HG03097 (cell line): Measurements from ENCODE around the gene SEMA4D.

ENCODE experiments used
- ATAC-seq: cut with Tn5 transposase; IDR thresholded peaks from one replicate; pipeline ENCODE4 v1.9.1; 2021; ENCODE audit not compliant: unreplicated experiment, low FRiP score

Gene SEMA4D

DNA sequence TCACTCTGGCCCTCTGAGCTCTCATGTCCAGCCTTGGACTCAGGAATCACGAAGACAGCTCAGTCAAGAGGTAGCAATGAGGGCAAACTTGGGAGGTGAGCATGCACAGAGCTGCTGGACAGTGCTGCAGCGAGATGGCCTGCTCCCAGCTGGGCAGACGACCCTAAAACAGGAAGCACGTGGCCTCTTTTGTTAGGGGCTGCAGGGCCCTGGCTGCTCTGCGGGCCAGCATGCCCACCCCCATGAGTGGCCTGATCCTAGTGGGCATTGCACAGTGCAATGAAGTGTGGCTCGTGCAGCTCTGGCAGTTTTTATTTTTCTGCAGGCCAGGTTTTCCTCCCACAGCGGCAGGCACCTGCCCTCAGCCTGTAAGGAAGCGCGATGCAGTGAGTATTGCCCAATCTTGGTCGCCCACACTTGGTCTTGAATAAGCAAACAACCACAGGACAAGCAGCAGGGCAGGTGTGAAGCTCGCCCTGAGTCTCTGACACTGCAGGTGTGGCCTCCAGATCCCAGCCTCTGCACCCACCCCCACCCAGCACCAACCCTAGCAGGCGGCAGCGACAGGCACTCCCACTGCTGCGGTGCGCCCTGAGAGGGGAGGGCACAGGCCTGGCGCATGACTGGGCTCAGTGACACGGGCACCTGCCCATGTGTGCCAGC is 60.8 kb downstream of the SEMA4D start:
- ATAC-seq = no peak

DNA sequence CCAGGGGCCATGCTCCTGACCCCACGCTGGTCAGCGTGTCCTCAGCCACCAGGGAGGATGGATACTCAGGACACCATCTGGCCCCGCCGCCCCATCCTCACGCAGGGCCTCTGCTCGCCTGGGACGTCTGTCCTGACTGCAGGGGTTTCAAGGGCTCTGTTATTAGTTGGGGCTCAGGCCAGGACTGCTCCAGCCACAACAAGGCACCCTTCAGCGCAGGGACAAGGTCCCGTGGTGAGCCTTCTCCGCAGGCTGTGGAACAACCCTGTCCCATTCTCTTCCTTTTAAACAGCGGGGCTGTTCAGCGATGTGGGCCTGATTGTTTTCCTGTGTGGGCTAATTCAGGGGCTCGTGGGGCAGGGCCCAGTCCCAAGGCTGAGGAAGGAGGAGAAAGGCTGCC is 61.6 kb downstream of the SEMA4D start:
- ATAC-seq = no peak

- no peak for ATAC-seq
Observed at GRCh38 chr9:89435071-89435823, 62.7 kb downstream of the SEMA4D start.

DNA sequence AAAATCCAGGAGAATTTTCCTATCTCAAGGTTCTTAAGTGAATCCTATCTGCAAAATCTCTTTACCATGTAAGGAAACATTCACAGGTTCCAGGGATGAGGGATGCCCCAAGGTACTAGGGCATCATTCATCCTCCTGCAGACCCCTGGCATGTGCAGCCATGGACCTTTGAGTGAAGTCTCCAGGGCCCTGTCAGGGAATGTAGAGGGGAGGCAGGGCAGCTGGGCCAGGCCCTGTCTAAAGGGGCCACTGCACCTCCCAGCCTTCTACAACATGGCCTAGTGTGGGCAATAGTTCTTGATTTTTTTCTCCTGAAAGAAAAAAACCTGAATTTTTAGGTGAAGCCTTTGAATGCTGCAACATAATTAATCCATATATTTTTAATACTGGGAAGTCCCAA is 63.3 kb downstream of the SEMA4D start:
- ATAC-seq = no peak

GRCh38 chr9:89433826-89434225 is 64.1 kb downstream of the SEMA4D start:
- no peak for ATAC-seq

- no peak for ATAC-seq
Observed at GRCh38 chr9:89432986-89433530, 64.9 kb downstream of the SEMA4D start.

DNA sequence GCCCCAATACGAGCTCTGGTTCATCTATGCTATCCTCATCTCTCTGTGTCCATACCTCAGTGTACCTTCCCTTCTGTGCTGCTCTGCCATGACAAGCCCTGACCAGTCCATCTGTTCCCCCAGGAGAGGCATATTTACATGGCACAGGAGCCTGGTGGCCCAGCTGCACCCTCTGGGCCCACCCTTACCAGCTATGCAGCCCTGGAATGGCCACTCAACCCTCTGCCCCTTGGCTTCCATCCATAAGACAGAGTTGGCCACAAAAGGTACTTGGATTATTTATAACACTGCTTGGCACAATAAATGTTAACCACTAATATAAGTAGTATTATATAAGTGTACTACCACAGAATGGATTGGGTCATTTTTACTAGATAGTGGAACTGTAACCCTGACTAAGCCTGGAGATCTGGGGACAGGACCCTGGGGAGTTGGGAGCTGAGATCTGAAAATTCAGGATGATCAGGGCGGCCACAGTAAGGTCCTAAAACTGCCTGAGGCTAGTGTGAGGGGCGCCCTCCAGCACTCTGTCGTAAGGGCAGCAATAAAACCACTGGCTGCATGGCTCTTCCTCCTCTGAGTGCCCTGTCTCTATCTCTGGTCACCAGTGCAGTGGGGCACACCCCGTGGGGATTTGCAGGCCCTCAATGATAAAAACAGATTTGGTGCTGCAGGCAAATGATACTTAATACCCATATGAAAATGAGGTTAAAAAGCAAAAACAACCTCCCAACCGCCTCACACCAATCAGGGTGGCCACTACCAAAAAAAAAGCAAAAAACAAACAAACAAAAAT is 65.8 kb downstream of the SEMA4D start:
- no peak for ATAC-seq

GRCh38 chr9:89430995-89431394 is 66.9 kb downstream of the SEMA4D start:
- no peak for ATAC-seq

GRCh38 chr9:89428901-89429890 is 68.7 kb downstream of the SEMA4D start:
- ATAC-seq = no peak

- no peak for ATAC-seq
Observed at GRCh38 chr9:89428222-89428761, 69.6 kb downstream of the SEMA4D start.

GRCh38 chr9:89427621-89428221 is 70.2 kb downstream of the SEMA4D start:
- no peak for ATAC-seq

DNA sequence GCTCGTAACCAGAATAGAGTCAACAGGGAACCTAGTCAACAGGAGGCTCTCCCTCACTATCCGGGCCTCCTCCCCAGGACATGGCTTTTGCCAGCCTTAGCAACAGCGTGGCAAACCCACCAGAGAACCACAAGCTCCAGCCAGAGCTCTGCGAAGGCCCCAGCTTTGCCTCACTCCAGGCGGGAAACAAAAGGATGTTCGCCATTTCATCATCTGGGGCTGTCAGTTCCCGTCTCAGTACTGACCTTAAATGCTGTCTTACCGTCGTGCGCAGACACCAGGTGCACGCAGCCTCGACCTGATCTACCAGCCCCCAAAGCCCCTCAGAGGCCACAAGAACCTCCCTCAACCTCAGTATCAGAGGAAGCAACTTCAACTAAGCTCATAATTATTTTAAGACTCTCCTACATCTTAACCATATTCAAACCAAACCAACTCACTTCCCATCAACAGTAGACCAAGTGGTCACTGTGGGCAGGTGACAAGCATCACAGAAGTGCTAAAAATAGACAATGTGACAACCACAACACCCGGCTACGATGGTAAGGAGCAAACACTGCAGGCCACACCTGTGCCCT is 71.4 kb downstream of the SEMA4D start:
- peak; percentile 70 for ATAC-seq

DNA sequence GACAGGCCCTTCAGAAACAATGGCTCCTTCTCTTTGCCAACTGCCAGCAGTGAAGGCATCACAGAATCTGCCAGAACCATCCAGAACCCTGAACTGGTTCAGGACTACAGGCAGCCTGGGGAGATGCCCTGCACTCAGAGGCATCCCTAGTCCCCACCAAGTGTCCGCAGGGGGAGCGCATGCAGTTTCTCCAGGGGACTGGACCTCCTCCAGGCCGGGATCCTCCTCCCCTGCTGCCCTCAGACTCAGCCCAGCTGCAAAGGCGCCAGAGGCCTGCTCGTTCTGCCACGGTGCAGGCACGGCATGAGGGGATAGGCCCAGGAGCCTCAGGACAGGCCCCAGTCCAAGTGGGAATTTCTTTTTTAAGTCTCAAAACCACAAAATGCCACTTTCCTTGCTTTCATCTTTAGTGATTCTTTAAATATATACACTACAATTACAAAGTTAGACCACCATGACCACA is 72.0 kb downstream of the SEMA4D start:
- ATAC-seq = peak; percentile 2

- no peak for ATAC-seq
Observed at GRCh38 chr9:89425024-89425805, 72.7 kb downstream of the SEMA4D start.

DNA sequence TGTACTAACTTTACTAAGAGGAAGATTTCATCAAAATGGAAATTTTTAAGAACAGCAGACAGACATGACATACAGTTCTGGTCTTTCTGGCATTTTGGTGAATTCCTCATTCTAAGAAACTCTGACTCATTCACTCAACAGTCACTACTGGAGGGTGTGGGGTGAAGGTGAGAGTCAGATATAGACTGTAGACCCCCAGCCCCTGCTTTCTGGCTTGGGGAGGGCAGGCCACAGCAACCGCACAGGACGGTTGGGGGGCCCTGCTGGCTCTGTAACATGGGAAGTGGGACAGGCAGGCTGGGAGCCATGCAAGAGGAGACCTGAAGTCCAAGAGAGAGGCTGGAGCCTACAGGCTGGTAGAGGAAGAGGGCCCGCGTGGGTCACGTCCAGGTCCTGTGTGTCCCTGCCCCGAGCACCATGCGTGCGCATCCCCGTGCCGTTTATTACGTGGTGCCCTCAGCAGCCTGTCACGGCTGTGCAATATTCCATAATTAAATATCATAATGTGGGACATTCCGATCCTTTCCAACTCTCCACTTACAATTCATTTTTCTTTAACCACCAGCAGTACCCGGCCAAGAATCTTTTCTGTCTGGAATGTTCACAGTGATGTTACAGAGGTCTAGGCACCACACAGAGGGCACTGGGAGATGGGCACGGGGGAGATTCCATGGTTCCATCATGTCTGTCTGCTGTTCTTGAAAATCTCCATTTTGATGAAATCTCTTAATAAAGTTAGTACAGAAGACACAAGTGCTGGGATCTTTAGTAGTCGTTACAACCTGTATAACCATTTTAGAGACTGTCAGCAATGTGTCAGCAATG is 75.5 kb downstream of the SEMA4D start:
- ATAC-seq = no peak

DNA sequence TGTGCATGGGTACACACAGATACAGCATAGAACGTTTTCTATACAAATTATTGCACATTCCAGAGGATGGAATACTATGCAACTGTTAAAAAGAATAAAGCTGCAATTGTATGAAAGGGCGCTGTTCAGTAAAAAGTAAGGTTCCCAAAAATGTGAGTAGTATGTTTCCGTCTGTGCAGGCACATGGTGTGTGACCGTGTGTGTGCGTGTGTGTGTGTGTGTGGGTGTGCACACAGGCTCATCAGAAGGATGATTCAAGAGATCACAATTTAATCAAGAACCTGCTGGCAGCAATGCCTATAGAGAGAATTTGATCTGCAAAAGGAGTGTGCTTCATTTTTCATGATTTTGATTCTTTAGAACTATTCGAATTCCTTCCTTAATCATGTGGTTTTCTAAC is 76.3 kb downstream of the SEMA4D start:
- ATAC-seq = no peak
